ENCODE data around the gene AGPAT3.

DNA sequence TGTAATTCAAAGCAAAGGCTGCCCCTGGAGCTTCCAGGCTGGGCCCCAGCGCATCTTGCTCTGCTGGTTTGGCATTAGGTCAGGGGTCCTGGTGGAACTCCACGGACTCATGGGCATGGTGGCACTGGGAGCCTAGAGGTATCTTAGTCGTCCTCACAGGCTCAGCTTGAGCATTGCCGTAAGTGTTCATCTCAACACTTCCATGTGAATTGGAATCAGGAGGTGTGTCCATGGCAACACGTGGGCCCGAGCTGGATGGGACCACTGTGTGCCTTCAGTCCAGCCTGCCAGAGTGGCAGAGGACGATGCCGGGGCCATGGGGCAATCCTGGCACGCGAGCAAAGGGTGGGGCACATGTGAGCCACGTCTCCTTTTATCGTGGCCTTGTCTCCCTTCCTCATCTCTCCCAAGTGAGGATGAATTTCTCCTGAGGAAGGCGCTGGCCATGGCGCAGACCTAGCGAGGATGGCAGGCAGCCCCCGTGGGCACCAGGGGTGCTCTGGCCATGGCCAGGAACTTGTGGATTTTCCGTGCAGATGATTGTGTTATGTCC, 47.0 kb downstream of the AGPAT3 start:
- no peak for TF ChIP-seq POLR2A (IDR thresholded peaks at IDR 0.05; ENCODE audit: low read depth, low read length)
- TF ChIP-seq TAF1 (IDR thresholded peaks at IDR 0.05; ENCODE audit: borderline replicate concordance, low read depth, low read length): no peak

Measured in GM12892 (cell line).